ENCODE measurements around the gene ALDH3B1. TPM values are rescaled to one million over a fixed set of nuclear protein-coding genes. Genes with fewer than 3 reads are reported as not detected.

The ALDH3B1 gene
- total RNA-seq, 1 experiment from 2014 or later: 18.3 TPM

- Histone ChIP-seq H3K4me1 (ENCODE audit: control insufficient read depth, insufficient read depth, low read length) (peaks cover 22% of the 10 kb centered on the region), H3K27me3 (ENCODE audit: control insufficient read depth, insufficient read depth, low read length) (no peaks in the 10 kb centered on the region), H3K36me3 (ENCODE audit: control insufficient read depth, insufficient read depth, low read length) (0 out of 2 replicates have a peak, but pooled peaks cover 2% of the 10 kb centered on the region), H3K27ac (ENCODE audit: low read length) (no peak overlapping the region), H3K4me3 (ENCODE audit: low read depth in 2 of 2, low read length in 2 of 2) (no peak overlapping the region), H3K9me3 (ENCODE audit: control insufficient read depth, insufficient read depth, low read depth, low read length) (no peaks in the 10 kb centered on the region)
- intact Hi-C loops (cut with micrococcal nuclease; ENCODE audit: unreplicated experiment): no loop called here
- POLR2A ChIA-PET: no interaction called here
- ATAC-seq (no peak), DNase-seq (ENCODE audit: low read depth, low spot score) (no peak)
- no peak for TF ChIP-seq TCF7L2 (IDR thresholded peaks at IDR 0.05; ENCODE audit: low read depth, low read length)
- TF ChIP-seq POLR2AphosphoS5 (IDR thresholded peaks at IDR 0.05; ENCODE audit: low read depth, low read length): no peak
- TF ChIP-seq CTCF (IDR thresholded peaks at IDR 0.05): no peak
- TF ChIP-seq REST (IDR thresholded peaks at IDR 0.05; ENCODE audit: insufficient read depth in 1 of 2, low read depth in 2 of 2, low read length in 1 of 2): no peak
- TF ChIP-seq SIN3A (IDR thresholded peaks at IDR 0.05; ENCODE audit: borderline replicate concordance, insufficient read depth, low read depth, low read length): no peak
- CTCF ChIA-PET: interaction anchor here (0.7 kb wide), 1 partner anchor 271 kb away, joined by 3 read pairs; no protein-coding TSS in a partner anchor
- no TSS peak for BruUV-seq (replicated peaks)
- in situ Hi-C loops (cut with HindIII; ENCODE audit: low pct_unique_long_range_greater_than_20kb, low sequenced_read_pairs): no loop called here
Measured at GRCh38 chr11:68044145-68044813, 34.2 kb downstream of the ALDH3B1 start.

- POLR2A ChIA-PET: interaction anchor here (0.6 kb wide), 1 partner anchor 415 kb away, joined by 3 read pairs; no protein-coding TSS in a partner anchor
- no peak overlapping the region for H3K27ac ChIP-seq (ENCODE audit: low read length)
- no peaks in the 10 kb centered on the region for H3K27me3 ChIP-seq (ENCODE audit: control insufficient read depth, insufficient read depth, low read length)
- CTCF ChIA-PET: no interaction called here
- no peak for TF ChIP-seq POLR2AphosphoS5 (IDR thresholded peaks at IDR 0.05; ENCODE audit: low read depth, low read length)
- TF ChIP-seq SIN3A (IDR thresholded peaks at IDR 0.05; ENCODE audit: borderline replicate concordance, insufficient read depth, low read depth, low read length): no peak
- TF ChIP-seq CTCF (IDR thresholded peaks at IDR 0.05): no peak
- TF ChIP-seq TCF7L2 (IDR thresholded peaks at IDR 0.05; ENCODE audit: low read depth, low read length): no peak
- no peak for TF ChIP-seq REST (IDR thresholded peaks at IDR 0.05; ENCODE audit: insufficient read depth in 1 of 2, low read depth in 2 of 2, low read length in 1 of 2)
- H3K4me3 ChIP-seq (ENCODE audit: low read depth in 2 of 2, low read length in 2 of 2): no peak overlapping the region
- no TSS peak for BruUV-seq (replicated peaks)
- DNase-seq (ENCODE audit: low read depth, low spot score): no peak
- ATAC-seq: no peak
- H3K9me3 ChIP-seq (ENCODE audit: control insufficient read depth, insufficient read depth, low read depth, low read length): no peaks in the 10 kb centered on the region
- H3K36me3 ChIP-seq (ENCODE audit: control insufficient read depth, insufficient read depth, low read length): 0 out of 2 replicates have a peak, but pooled peaks cover 2% of the 10 kb centered on the region
- peaks cover 18% of the 10 kb centered on the region for H3K4me1 ChIP-seq (ENCODE audit: control insufficient read depth, insufficient read depth, low read length)
- in situ Hi-C loops (cut with HindIII; ENCODE audit: low pct_unique_long_range_greater_than_20kb, low sequenced_read_pairs): no loop called here
- intact Hi-C loops (cut with micrococcal nuclease; ENCODE audit: unreplicated experiment): no loop called here
Measured at GRCh38 chr11:68044898-68045351, 34.8 kb downstream of the ALDH3B1 start.

Data from Panc1 (cell line).